Upper lobe of right lung (tissue), 1 donor: ENCODE data around the gene MPND. TPM values are rescaled to one million over a fixed set of nuclear protein-coding genes. Genes with fewer than 3 reads are reported as not detected.
A peak's percentile ranks its signal among the peaks of the same experiment; 100 is the strongest.

Experiments
- ATAC-seq: fragments of 200-7000 bp; cut with Tn5 transposase; one replicate; pipeline ENCODE4 v1.9.1; 2020; ENCODE audit warnings: mild to moderate bottlenecking, moderate library complexity
- DNase-seq: peaks from one replicate; pipeline ENCODE4 v3.0.0-alpha.2; 2020
- H3K27ac ChIP-seq: fragments of 200-600 bp; one replicate; pipeline ENCODE4 v1.8.0; 2022
- H3K27me3 ChIP-seq: fragments of 200-600 bp; one replicate; pipeline ENCODE4 v1.8.0; 2022; ENCODE audit warnings: mild to moderate bottlenecking
- H3K36me3 ChIP-seq: fragments of 200-600 bp; one replicate; pipeline ENCODE4 v1.8.0; 2022
- H3K4me1 ChIP-seq: fragments of 200-600 bp; one replicate; pipeline ENCODE4 v1.8.0; 2022
- H3K4me3 ChIP-seq: fragments of 200-600 bp; one replicate; pipeline ENCODE4 v1.8.0; 2022; ENCODE audit warnings: mild to moderate bottlenecking
- H3K9me3 ChIP-seq: fragments of 200-600 bp; one replicate; pipeline ENCODE4 v1.8.0; 2022
- intact Hi-C: fragments of 100-400 bp; cut with DNase I; formaldehyde crosslinking; loops from one replicate; pipeline ENCODE4 v1.11.0; 2022
- total RNA-seq: library from RNA; stranded (reverse); fragmentation: NEBNext Ultra II Directional; extraction: Animal tissue kit (Norgen Biotek cat#: 25700); gene quantifications from one replicate; pipeline ENCODE4 v1.2.1, GENCODE V29; 2021
- TF ChIP-seq, protein P1 (sequence below): fragments of 200-600 bp; IDR thresholded peaks from one replicate; pipeline ENCODE4 v1.8.0; 2022; ENCODE audit warnings: antibody characterized with exemption
- donor health status: DM: no; HTN: yes; CAD: no; lungs with severe emphysema.

Gene MPND
- total RNA-seq, 1 donor from 2014 or later = 29.3 TPM

DNA sequence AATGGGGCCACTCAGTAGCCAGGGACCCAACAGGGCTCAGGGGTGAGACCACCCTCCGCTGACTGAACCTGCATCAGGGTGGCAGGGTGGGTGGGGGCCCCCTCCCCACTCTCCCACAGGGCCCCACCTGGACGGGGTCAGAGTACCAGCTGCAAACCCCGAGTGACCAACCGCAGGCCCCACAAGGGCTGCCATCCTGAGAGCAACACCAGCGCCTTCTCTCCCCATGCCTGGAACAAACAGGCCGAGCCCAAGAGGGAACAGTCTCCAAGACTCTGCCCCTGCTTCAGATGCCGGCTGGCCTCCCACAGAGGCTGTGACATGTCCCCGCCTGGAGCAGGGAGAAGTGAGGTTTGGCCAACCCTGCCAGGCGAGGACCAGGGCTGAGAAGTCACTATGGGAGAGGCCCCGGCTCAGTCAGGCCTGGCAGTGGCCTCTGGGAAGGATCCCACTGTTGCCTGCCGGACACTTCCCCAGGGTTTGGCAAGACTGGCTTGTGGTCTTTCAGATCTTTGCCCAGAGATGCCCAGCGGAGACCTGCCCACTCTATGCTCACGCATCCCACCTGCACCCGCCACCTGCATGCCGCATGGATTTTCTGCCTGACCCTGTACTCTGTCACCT is 27.2 kb downstream of the MPND start:
- no peaks in the 10 kb centered on the region for H3K27me3 ChIP-seq
- DNase-seq (no peak), ATAC-seq (no peak)
- H3K9me3 ChIP-seq = no peaks in the 10 kb centered on the region
- H3K4me3 ChIP-seq = no peak overlapping the region
- peaks cover 80% of the 10 kb centered on the region for H3K4me1 ChIP-seq
- peaks cover 13% of the 10 kb centered on the region for H3K36me3 ChIP-seq
- intact Hi-C loops = no loop called here
- TF ChIP-seq, protein P1, sequence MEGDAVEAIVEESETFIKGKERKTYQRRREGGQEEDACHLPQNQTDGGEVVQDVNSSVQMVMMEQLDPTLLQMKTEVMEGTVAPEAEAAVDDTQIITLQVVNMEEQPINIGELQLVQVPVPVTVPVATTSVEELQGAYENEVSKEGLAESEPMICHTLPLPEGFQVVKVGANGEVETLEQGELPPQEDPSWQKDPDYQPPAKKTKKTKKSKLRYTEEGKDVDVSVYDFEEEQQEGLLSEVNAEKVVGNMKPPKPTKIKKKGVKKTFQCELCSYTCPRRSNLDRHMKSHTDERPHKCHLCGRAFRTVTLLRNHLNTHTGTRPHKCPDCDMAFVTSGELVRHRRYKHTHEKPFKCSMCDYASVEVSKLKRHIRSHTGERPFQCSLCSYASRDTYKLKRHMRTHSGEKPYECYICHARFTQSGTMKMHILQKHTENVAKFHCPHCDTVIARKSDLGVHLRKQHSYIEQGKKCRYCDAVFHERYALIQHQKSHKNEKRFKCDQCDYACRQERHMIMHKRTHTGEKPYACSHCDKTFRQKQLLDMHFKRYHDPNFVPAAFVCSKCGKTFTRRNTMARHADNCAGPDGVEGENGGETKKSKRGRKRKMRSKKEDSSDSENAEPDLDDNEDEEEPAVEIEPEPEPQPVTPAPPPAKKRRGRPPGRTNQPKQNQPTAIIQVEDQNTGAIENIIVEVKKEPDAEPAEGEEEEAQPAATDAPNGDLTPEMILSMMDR = no peak
- H3K27ac ChIP-seq = peak overlapping the region; percentile 73

DNA sequence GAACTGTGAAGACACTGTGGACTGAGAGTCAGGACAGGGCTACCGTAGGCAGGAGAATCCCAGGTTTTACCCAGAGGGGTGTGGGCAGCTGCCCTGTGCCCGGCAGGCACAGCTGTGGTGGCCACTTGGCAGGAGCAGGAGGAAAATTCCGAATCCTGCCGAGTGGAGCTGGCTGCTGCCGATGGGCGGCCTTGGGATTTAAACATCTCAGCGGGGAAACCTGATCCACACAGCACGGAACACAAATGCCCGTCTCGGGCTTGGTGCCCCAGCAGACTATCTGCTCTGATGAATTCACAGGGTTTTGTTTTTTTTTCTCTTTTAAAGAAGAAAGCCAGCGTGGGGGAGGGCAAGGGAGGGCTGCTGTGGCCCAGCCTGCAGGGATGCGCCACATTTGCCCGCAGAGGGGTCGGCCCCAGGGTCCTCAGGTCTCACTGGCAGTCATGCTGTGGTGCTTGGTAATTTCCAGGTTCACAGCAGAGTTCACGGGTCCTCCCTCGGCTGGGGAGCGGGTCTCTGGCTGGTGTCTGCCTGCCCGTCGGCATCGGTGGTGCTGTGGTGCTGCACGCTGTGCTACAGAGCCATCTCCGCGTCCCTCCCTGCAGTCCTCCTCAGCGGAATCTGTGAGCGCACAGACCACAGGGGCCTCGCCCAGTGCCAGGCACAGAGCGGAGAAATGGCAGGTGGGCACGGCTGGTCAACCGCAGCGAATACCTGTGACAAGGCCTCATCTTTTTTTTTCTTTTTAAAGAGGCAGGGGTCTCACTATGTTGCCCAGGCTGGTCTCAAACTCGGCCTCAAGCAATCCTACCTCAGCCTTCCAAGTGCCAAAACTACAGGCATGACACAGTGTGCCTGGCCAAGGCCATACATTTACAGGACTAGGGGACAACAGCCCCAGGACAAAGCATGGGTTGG is 28.1 kb downstream of the MPND start:
- no peak for DNase-seq
- no peak overlapping the region for H3K27ac ChIP-seq
- intact Hi-C loops = no loop called here
- H3K27me3 ChIP-seq = no peaks in the 10 kb centered on the region
- H3K4me1 ChIP-seq = peaks cover 90% of the 10 kb centered on the region
- no peaks in the 10 kb centered on the region for H3K9me3 ChIP-seq
- H3K36me3 ChIP-seq = peaks cover 3% of the 10 kb centered on the region
- TF ChIP-seq, protein P1 = no peak
- no peak for ATAC-seq
- H3K4me3 ChIP-seq = no peak overlapping the region

DNA sequence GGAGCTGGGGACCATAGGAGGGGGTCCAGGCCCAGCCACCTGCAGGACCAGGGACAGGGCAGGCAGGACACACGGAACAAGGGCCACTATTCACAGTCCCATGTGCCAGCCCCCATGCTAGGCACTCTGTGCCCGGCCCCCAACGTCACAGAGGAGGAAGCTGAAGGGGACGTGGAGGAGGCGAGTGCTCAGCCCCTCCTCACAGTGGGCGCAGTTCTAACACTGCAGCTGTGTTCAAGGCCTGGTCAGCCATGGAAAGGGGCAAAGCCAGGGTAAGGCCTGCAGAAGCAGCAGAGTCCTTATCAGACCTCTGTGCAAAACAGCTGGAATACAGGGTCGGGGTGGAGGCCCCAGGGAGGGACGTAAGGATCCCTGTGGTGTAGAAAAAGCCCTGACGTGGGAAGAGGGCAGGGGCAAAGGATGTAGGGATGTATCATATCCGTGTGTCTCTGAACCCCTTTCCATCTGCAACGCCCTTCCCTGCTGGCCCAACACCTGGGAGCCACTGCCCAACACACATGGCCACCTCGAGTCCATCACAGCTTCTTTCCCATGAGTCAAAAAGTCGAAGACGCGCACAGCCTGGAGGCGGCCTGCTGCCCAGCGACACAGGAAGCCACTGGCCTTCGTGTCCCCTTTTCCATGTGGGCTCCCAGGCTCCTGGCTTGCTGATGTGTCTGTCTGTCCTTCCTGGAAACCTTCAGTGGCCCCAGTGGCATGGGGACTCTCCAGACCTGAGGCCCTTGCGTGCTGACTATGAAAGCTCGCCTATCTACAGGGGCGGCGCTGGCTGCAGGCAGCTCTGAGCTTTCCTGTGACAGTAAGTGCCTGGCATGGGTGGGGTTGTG is 29.0 kb downstream of the MPND start:
- no peaks in the 10 kb centered on the region for H3K9me3 ChIP-seq
- intact Hi-C loops = no loop called here
- H3K4me3 ChIP-seq = no peak overlapping the region
- peaks cover 99% of the 10 kb centered on the region for H3K4me1 ChIP-seq
- DNase-seq (no peak), ATAC-seq (no peak)
- TF ChIP-seq, protein P1 = no peak
- H3K36me3 ChIP-seq = no peaks in the 10 kb centered on the region
- no peaks in the 10 kb centered on the region for H3K27me3 ChIP-seq
- peak overlapping the region; percentile 83 for H3K27ac ChIP-seq

DNA sequence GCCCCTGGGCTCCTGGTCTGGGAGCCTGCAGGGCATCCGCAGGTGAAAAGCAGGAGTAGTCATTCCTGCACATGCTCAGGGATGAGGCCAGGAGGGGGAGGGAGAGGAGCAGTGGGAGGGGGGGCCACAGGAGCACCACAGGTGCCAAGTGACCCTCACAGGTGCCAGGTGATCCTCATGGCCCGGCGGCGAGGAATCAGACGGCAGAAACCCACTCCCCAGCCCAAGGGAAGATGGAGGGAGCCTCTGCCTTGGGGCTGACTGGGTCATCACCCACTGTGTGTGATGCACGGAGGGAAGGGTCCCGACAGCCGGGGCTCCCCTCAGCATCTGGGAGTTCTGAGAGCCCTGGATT is 29.6 kb downstream of the MPND start:
- Histone ChIP-seq H3K4me3 (no peak overlapping the region), H3K36me3 (no peaks in the 10 kb centered on the region), H3K4me1 (peaks cover 99% of the 10 kb centered on the region)

More for the DNA sequence above, 29.6 kb downstream of the MPND start:
- intact Hi-C loops = no loop called here
- Histone ChIP-seq H3K27ac (peak overlapping the region; percentile 83), H3K27me3 (no peaks in the 10 kb centered on the region), H3K9me3 (no peaks in the 10 kb centered on the region)
- DNase-seq = no peak
- TF ChIP-seq, protein P1 = no peak
- no peak for ATAC-seq
